Measurements from ENCODE around the gene TWIST2. TPM values are rescaled to one million over a fixed set of nuclear protein-coding genes. Genes with fewer than 3 reads are reported as not detected.
A peak's percentile ranks its signal among the peaks of the same experiment; 100 is the strongest.

The TWIST2 gene
- total RNA-seq, 1 donor = 9.4 TPM

- H3K4me1 ChIP-seq (ENCODE audit: insufficient read depth, low read length) = peaks cover 23% of the 10 kb centered on the region
- DNase-seq (ENCODE audit: insufficient read length, low spot score, missing footprints) = peak; percentile 96
- no peaks in the 10 kb centered on the region for H3K79me2 ChIP-seq (ENCODE audit: insufficient read depth, low read length)
- H3K27ac ChIP-seq (ENCODE audit: low read depth, low read length) = peak overlapping the region; percentile 82
- peak overlapping the region; percentile 73 for H2AFZ ChIP-seq (ENCODE audit: low read length)
- no peaks in the 10 kb centered on the region for H4K20me1 ChIP-seq (ENCODE audit: insufficient read depth, low read length)
- H3K4me2 ChIP-seq (ENCODE audit: insufficient read depth, low read length) = peak overlapping the region; percentile 76
- H3K36me3 ChIP-seq (ENCODE audit: insufficient read depth, low read length) = no peaks in the 10 kb centered on the region
- H3K27me3 ChIP-seq (ENCODE audit: insufficient read depth, low read length) = no peaks in the 10 kb centered on the region
- no peak for TF ChIP-seq CTCF (IDR thresholded peaks at IDR 0.05; ENCODE audit: extremely low read depth, low read depth, low read length)
- no peaks in the 10 kb centered on the region for H3K9me3 ChIP-seq (ENCODE audit: low read depth, low read length)
- peak overlapping the region; percentile 46 for H3K4me3 ChIP-seq (ENCODE audit: insufficient read depth, low read length)
Observed at GRCh38 chr2:238947920-238948710, 100.2 kb downstream of the TWIST2 start.

- Histone ChIP-seq H2AFZ (ENCODE audit: low read length) (peak overlapping the region; percentile 21), H3K4me2 (ENCODE audit: insufficient read depth, low read length) (peak overlapping the region; percentile 76), H3K36me3 (ENCODE audit: insufficient read depth, low read length) (no peaks in the 10 kb centered on the region), H3K4me1 (ENCODE audit: insufficient read depth, low read length) (peaks cover 17% of the 10 kb centered on the region), H3K27me3 (ENCODE audit: insufficient read depth, low read length) (no peaks in the 10 kb centered on the region), H3K79me2 (ENCODE audit: insufficient read depth, low read length) (no peaks in the 10 kb centered on the region), H3K9me3 (ENCODE audit: low read depth, low read length) (no peaks in the 10 kb centered on the region), H3K4me3 (ENCODE audit: insufficient read depth, low read length) (no peak overlapping the region), H3K27ac (ENCODE audit: low read depth, low read length) (peak overlapping the region; percentile 82), H4K20me1 (ENCODE audit: insufficient read depth, low read length) (no peaks in the 10 kb centered on the region)
- no peak for TF ChIP-seq CTCF (IDR thresholded peaks at IDR 0.05; ENCODE audit: extremely low read depth, low read depth, low read length)
- DNase-seq (ENCODE audit: insufficient read length, low spot score, missing footprints) = peak; percentile 84
Observed at GRCh38 chr2:238948765-238949641, 101.1 kb downstream of the TWIST2 start.

- Histone ChIP-seq H4K20me1 (ENCODE audit: insufficient read depth, low read length) (no peaks in the 10 kb centered on the region), H3K4me2 (ENCODE audit: insufficient read depth, low read length) (no peak overlapping the region), H3K9me3 (ENCODE audit: low read depth, low read length) (no peaks in the 10 kb centered on the region), H3K36me3 (ENCODE audit: insufficient read depth, low read length) (no peaks in the 10 kb centered on the region), H2AFZ (ENCODE audit: low read length) (no peak overlapping the region), H3K4me1 (ENCODE audit: insufficient read depth, low read length) (peaks cover 17% of the 10 kb centered on the region), H3K4me3 (ENCODE audit: insufficient read depth, low read length) (no peak overlapping the region), H3K79me2 (ENCODE audit: insufficient read depth, low read length) (no peaks in the 10 kb centered on the region), H3K27me3 (ENCODE audit: insufficient read depth, low read length) (no peaks in the 10 kb centered on the region), H3K27ac (ENCODE audit: low read depth, low read length) (peak overlapping the region; percentile 82)
- DNase-seq (ENCODE audit: insufficient read length, low spot score, missing footprints) = peak; percentile 26
- TF ChIP-seq CTCF (IDR thresholded peaks at IDR 0.05; ENCODE audit: extremely low read depth, low read depth, low read length) = no peak
Observed at GRCh38 chr2:238949710-238950345, 101.9 kb downstream of the TWIST2 start.
